GM18868 (cell line): ENCODE results near the gene MUC20.
"Not testable (repeated sequence)": the region's sequence is repeated elsewhere in the genome, so short reads cannot be mapped to it uniquely, and the experiment has no call there.

Experiments
- ATAC-seq: cut with Tn5 transposase; IDR thresholded peaks from one replicate; pipeline ENCODE4 v1.9.1; 2021; ENCODE audit warnings: mild to moderate bottlenecking, moderate library complexity; ENCODE audit not compliant: unreplicated experiment

MUC20 gene

GRCh38 chr3:195720831-195721506, at the start of gene MUC20:
TSS of gene MUC20 (plus strand) at chr3:195720978. CDS start at chr3:195721008, 30 bp downstream.
- ATAC-seq = not testable (repeated sequence)

- not testable (repeated sequence) for ATAC-seq
Measured at GRCh38 chr3:195671283-195671682, 49.5 kb upstream of the MUC20 start.

GRCh38 chr3:195673711-195674110, 47.1 kb upstream of the MUC20 start:
- not testable (repeated sequence) for ATAC-seq

GRCh38 chr3:195678391-195679015, 42.3 kb upstream of the MUC20 start:
- ATAC-seq = not testable (repeated sequence)

GRCh38 chr3:195680690-195681089, 40.1 kb upstream of the MUC20 start:
- not testable (repeated sequence) for ATAC-seq

GRCh38 chr3:195681458-195682103, 39.2 kb upstream of the MUC20 start:
- ATAC-seq = not testable (repeated sequence)

- ATAC-seq = not testable (repeated sequence)
Measured at GRCh38 chr3:195682104-195682742, 38.6 kb upstream of the MUC20 start.

GRCh38 chr3:195683722-195684526, 36.9 kb upstream of the MUC20 start:
- not testable (repeated sequence) for ATAC-seq

- not testable (repeated sequence) for ATAC-seq
Measured at GRCh38 chr3:195684527-195685257, 36.1 kb upstream of the MUC20 start.

- ATAC-seq = not testable (repeated sequence)
Measured at GRCh38 chr3:195686537-195687208, 34.1 kb upstream of the MUC20 start.

- not testable (repeated sequence) for ATAC-seq
Measured at GRCh38 chr3:195687209-195687760, 33.5 kb upstream of the MUC20 start.

GRCh38 chr3:195688471-195689183, 32.2 kb upstream of the MUC20 start:
- not testable (repeated sequence) for ATAC-seq

- not testable (repeated sequence) for ATAC-seq
Measured at GRCh38 chr3:195689184-195690070, 31.4 kb upstream of the MUC20 start.

- no peak for ATAC-seq
Measured at GRCh38 chr3:195690951-195691350, 29.8 kb upstream of the MUC20 start.

- not testable (repeated sequence) for ATAC-seq
Measured at GRCh38 chr3:195691596-195692353, 29.0 kb upstream of the MUC20 start.

GRCh38 chr3:195692354-195692685, 28.5 kb upstream of the MUC20 start:
- no peak for ATAC-seq
